Glutamatergic neuron (in vitro differentiated cells): ENCODE results near the gene USP40. TPM values are rescaled to one million over a fixed set of nuclear protein-coding genes. Genes with fewer than 3 reads are reported as not detected.
"Not testable (repeated sequence)": the region's sequence is repeated elsewhere in the genome, so short reads cannot be mapped to it uniquely, and the experiment has no call there.

Experiments used
- DNase-seq: peaks from one replicate; pipeline ENCODE4 v3.0.0; 2022
- H3K27ac Mint-ChIP-seq: one replicate; pipeline ENCODE4 v1.8.0; 2020; ENCODE audit warnings: mild to moderate bottlenecking, mixed read lengths, inconsistent platforms; ENCODE audit not compliant: unreplicated experiment
- H3K27me3 Mint-ChIP-seq: one replicate; pipeline ENCODE4 v1.8.0; 2020; ENCODE audit warnings: mild to moderate bottlenecking, moderate library complexity, mixed read lengths, inconsistent platforms; ENCODE audit not compliant: unreplicated experiment
- H3K36me3 Mint-ChIP-seq: one replicate; pipeline ENCODE4 v1.8.0; 2020; ENCODE audit warnings: mild to moderate bottlenecking, mixed read lengths, inconsistent platforms; ENCODE audit not compliant: unreplicated experiment
- H3K4me1 Mint-ChIP-seq: one replicate; pipeline ENCODE4 v1.8.0; 2020; ENCODE audit warnings: mild to moderate bottlenecking, low read depth, mixed read lengths, inconsistent platforms; ENCODE audit not compliant: unreplicated experiment
- H3K4me3 Mint-ChIP-seq: one replicate; pipeline ENCODE4 v1.8.0; 2020; ENCODE audit warnings: mild to moderate bottlenecking, mixed read lengths, inconsistent platforms; ENCODE audit not compliant: unreplicated experiment
- H3K9me3 Mint-ChIP-seq: one replicate; pipeline ENCODE4 v1.8.0; 2020; ENCODE audit warnings: mild to moderate bottlenecking, moderate library complexity, mixed read lengths, inconsistent platforms; ENCODE audit not compliant: unreplicated experiment
- total RNA-seq: library from RNA; stranded (reverse); fragmentation: NEBNext Ultra II Directional; extraction: Animal tissue kit (Norgen Biotek cat#: 25700); gene quantifications from one replicate; pipeline ENCODE4 v1.2.1, GENCODE V29; 2021; ENCODE audit not compliant: unreplicated experiment
- TF ChIP-seq, protein P1 (sequence below): fragments of 200-600 bp; sonication (generic); IDR thresholded peaks from one replicate; pipeline ENCODE4 v1.5.0; 2021; ENCODE audit not compliant: partially characterized antibody, unreplicated experiment

USP40 gene
- total RNA-seq, 1 donor from 2014 or later, result 21.8 TPM

DNA sequence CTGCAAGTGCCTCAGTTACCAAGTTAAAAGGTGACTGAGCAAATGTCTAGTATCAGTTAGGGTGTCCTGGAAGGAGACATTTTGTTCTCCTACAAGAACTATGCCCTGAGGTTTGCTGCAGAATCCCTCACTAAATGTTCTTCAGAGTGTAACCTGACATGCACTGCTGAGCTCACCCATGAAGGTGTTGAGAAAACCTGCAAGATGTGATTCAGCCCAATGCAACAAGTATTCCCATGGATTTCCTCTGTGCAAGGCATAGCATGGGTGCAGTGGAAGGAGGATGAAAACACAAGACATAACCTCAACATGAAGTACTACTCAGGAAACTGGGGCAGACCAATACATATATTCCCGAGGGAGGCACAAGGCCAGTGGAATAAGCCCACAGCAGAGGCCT lies 35.5 kb upstream of the USP40 start:
- Mint-ChIP-seq H3K27me3 (no peaks in the 10 kb centered on the region), H3K4me3 (no peak overlapping the region), H3K9me3 (peaks cover 2% of the 10 kb centered on the region), H3K36me3 (no peaks in the 10 kb centered on the region), H3K27ac (no peak overlapping the region), H3K4me1 (peaks cover 8% of the 10 kb centered on the region)
- TF ChIP-seq, protein P1, sequence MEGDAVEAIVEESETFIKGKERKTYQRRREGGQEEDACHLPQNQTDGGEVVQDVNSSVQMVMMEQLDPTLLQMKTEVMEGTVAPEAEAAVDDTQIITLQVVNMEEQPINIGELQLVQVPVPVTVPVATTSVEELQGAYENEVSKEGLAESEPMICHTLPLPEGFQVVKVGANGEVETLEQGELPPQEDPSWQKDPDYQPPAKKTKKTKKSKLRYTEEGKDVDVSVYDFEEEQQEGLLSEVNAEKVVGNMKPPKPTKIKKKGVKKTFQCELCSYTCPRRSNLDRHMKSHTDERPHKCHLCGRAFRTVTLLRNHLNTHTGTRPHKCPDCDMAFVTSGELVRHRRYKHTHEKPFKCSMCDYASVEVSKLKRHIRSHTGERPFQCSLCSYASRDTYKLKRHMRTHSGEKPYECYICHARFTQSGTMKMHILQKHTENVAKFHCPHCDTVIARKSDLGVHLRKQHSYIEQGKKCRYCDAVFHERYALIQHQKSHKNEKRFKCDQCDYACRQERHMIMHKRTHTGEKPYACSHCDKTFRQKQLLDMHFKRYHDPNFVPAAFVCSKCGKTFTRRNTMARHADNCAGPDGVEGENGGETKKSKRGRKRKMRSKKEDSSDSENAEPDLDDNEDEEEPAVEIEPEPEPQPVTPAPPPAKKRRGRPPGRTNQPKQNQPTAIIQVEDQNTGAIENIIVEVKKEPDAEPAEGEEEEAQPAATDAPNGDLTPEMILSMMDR, result no peak
- no peak for DNase-seq

DNA sequence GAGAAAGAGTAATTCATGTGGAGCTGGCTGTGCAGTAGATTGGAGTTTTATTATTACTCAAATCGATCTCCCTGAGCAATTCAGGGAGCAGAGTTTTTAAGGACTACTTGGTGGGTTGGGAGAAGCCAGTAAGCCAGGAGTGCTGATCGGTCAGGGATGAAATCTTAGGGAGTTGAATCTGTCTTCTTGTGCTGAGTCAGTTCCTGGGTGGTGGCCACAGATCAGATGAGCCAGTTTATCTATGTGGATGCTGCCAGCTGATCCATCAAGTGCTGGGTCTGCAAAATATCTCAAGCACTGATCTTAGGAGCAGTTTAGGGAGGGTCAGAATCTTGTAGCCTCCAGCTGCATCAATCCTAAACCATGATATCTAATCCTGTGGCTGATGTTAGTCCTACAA lies 33.8 kb upstream of the USP40 start:
- H3K27ac Mint-ChIP-seq, result no peak overlapping the region
- peaks cover 3% of the 10 kb centered on the region for H3K36me3 Mint-ChIP-seq
- TF ChIP-seq, protein P1, result no peak
- no peak for DNase-seq
- H3K4me3 Mint-ChIP-seq, result no peak overlapping the region
- peaks cover 2% of the 10 kb centered on the region for H3K9me3 Mint-ChIP-seq
- H3K4me1 Mint-ChIP-seq, result peaks cover 8% of the 10 kb centered on the region
- no peaks in the 10 kb centered on the region for H3K27me3 Mint-ChIP-seq

DNA sequence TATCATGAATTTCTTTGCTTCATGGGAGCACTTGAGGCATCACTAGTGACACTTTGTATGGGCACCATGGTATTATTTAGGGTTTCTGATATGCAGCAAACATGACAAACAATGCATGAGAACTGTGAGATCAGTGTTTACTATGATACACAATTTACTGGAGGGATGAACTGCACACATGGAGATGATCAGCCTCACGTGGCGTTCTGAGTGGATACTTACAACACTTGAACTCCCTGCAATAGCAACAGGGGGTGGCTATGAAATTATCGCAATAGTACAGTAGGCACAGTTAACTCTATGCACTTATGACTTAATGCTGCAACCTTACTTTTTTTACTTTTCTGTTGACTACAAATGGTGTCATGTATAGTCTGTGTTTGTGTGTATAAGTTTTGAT lies 32.4 kb upstream of the USP40 start:
- TF ChIP-seq, protein P1, result no peak
- Mint-ChIP-seq H3K4me1 (peaks cover 8% of the 10 kb centered on the region), H3K4me3 (no peak overlapping the region), H3K9me3 (peaks cover 2% of the 10 kb centered on the region), H3K36me3 (peaks cover 9% of the 10 kb centered on the region), H3K27me3 (no peaks in the 10 kb centered on the region), H3K27ac (no peak overlapping the region)
- no peak for DNase-seq

DNA sequence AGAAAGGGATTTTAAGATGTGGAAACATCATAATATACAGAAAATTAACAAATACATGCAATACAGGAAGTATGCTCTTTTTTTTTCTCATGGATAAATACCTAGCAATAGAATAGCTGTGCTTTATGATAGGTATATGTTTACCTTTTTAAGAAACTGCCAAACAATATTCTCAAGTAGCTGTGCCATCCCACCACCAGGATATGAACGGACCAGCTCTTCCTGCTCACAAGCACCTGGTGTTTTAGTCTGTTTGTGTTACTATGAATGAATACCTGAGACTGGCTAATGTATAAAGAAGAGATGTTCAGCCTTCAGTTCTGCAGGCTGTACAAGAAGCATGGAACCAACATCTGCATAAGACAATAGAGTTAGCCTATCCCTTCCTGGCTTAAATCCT lies 30.9 kb upstream of the USP40 start:
- no peaks in the 10 kb centered on the region for H3K27me3 Mint-ChIP-seq
- no peak overlapping the region for H3K4me3 Mint-ChIP-seq
- H3K36me3 Mint-ChIP-seq, result peaks cover 9% of the 10 kb centered on the region
- H3K9me3 Mint-ChIP-seq, result no peaks in the 10 kb centered on the region
- no peak overlapping the region for H3K27ac Mint-ChIP-seq
- peaks cover 8% of the 10 kb centered on the region for H3K4me1 Mint-ChIP-seq
- no peak for DNase-seq
- TF ChIP-seq, protein P1, result no peak

DNA sequence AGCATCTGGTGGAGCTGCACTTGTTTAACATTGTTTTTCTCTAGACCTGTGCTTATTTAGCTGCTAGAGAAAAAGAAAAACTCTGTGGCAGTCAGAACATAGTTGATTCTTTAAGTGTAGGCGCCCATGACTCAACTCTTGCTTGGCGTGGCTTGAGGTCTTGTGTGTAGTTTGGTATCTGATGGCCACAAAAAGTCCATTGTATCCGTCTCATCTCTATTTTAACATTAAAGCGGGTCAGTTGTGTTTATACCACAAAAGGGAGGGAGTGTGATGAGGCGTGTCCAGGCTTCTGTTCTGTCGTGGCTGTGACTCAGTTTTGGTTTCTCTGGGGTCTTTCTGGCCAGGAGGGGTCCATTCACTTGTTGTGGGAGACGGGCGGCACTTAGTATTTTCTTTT lies 26.6 kb upstream of the USP40 start:
- no peaks in the 10 kb centered on the region for H3K27me3 Mint-ChIP-seq
- H3K9me3 Mint-ChIP-seq, result no peaks in the 10 kb centered on the region
- H3K36me3 Mint-ChIP-seq, result peaks cover 9% of the 10 kb centered on the region
- no peak for DNase-seq
- H3K4me1 Mint-ChIP-seq, result no peaks in the 10 kb centered on the region
- H3K4me3 Mint-ChIP-seq, result no peak overlapping the region
- H3K27ac Mint-ChIP-seq, result no peak overlapping the region
- TF ChIP-seq, protein P1, result no peak

DNA sequence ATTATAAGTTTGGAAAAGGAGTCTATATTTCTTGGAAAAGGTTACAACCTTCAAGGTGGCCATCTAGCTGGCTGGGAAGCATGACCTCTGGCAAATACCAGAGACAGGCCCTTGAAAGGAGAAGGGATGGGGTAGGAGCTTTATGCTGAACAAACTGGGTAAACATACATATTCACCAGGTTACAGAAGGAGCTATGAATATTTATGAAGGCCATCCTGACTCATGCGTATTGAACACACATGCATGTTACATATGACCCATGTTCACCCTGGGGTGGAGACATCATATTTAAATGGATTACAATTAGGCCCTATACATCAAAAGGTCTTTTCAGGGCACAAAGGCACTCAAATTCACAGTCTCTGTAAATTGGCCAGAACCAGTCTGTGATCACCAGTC lies 26.1 kb upstream of the USP40 start:
- not testable (repeated sequence) for H3K36me3 Mint-ChIP-seq, H3K4me3 Mint-ChIP-seq, DNase-seq, H3K27me3 Mint-ChIP-seq, H3K9me3 Mint-ChIP-seq, H3K4me1 Mint-ChIP-seq, H3K27ac Mint-ChIP-seq
